ENCODE results near the gene CYP2W1.

- TF ChIP-seq CTCF (IDR thresholded peaks at IDR 0.05) (no peak), POLR2A (IDR thresholded peaks at IDR 0.05) (no peak)
Measured at GRCh38 chr7:1015196-1016121, 32.5 kb downstream of the CYP2W1 start.
